HepG2 (cell line): ENCODE data around the gene PEAK3. TPM values are rescaled to one million over a fixed set of nuclear protein-coding genes. Genes with fewer than 3 reads are reported as not detected.
A peak's percentile ranks its signal among the peaks of the same experiment; 100 is the strongest.

ENCODE experiments used
- CSRNP2 ChIP-seq: sonication (generic); formaldehyde crosslinking; conservative IDR thresholded peaks from 2 replicates; pipeline ENCODE4 v1.8.0; 2022; ENCODE audit warnings: low read depth, missing genetic modification reagents
- ERF ChIP-seq: IDR thresholded peaks from 2 replicates; pipeline ENCODE4 v1.6.1; 2018; ENCODE audit warnings: missing biosample characterization, missing genetic modification reagents
- HMG20A ChIP-seq: IDR thresholded peaks from 2 replicates; pipeline ENCODE4 v1.6.1; 2016; ENCODE audit warnings: borderline replicate concordance
- KDM5A ChIP-seq: fragments of 200-600 bp; sonication (generic); IDR thresholded peaks from 2 replicates; pipeline ENCODE4 v1.7.0; 2018; ENCODE audit warnings: antibody characterized with exemption, mild to moderate bottlenecking, low read length, borderline replicate concordance
- KMT2A ChIP-seq: sonication (generic); formaldehyde crosslinking; IDR thresholded peaks from 2 replicates; pipeline ENCODE4 v1.4.0; 2020; ENCODE audit warnings: missing genetic modification reagents
- NR0B2 ChIP-seq: sonication (generic); formaldehyde crosslinking; IDR thresholded peaks from 2 replicates; pipeline ENCODE4 v1.4.0; 2020; ENCODE audit warnings: mild to moderate bottlenecking, missing genetic modification reagents
- RAD21 ChIP-seq: fragments of 450-650 bp; formaldehyde crosslinking; IDR thresholded peaks from 2 replicates; pipeline ENCODE4 v1.5.0; 2020; ENCODE audit warnings: mild to moderate bottlenecking
- RARG ChIP-seq: sonication (generic); formaldehyde crosslinking; IDR thresholded peaks from 2 replicates; pipeline ENCODE4 v1.4.0; 2020; ENCODE audit warnings: low read depth, mild to moderate bottlenecking, missing genetic modification reagents
- THAP11 ChIP-seq: IDR thresholded peaks from 2 replicates; pipeline ENCODE4 v1.6.1; 2016; ENCODE audit warnings: missing biosample characterization, missing genetic modification reagents
- THAP9 ChIP-seq: sonication (generic); formaldehyde crosslinking; IDR thresholded peaks from 2 replicates; pipeline ENCODE4; 2020; ENCODE audit warnings: missing genetic modification reagents, mild to moderate bottlenecking, borderline replicate concordance
- ZBTB34 ChIP-seq: sonication (generic); formaldehyde crosslinking; IDR thresholded peaks from 2 replicates; pipeline ENCODE4 v1.8.0; 2022; ENCODE audit warnings: mild to moderate bottlenecking, missing genetic modification reagents
- ZFAT ChIP-seq: sonication (generic); formaldehyde crosslinking; conservative IDR thresholded peaks from 2 replicates; pipeline ENCODE4 v1.8.1; 2023; ENCODE audit warnings: missing genetic modification reagents, inconsistent platforms
- ZNF124 ChIP-seq: sonication (generic); formaldehyde crosslinking; IDR thresholded peaks from 2 replicates; pipeline ENCODE4 v1.4.0; 2020; ENCODE audit warnings: missing genetic modification reagents
- ZNF275 ChIP-seq: sonication (generic); formaldehyde crosslinking; IDR thresholded peaks from 2 replicates; pipeline ENCODE4 v1.8.0; 2022; ENCODE audit warnings: missing genetic modification reagents, mild to moderate bottlenecking, inconsistent platforms, borderline replicate concordance
- ZNF501 ChIP-seq: sonication (generic); formaldehyde crosslinking; IDR thresholded peaks from 2 replicates; pipeline ENCODE4 v1.5.1; 2020; ENCODE audit warnings: mild to moderate bottlenecking, moderate library complexity, missing genetic modification reagents
- ZNF543 ChIP-seq: sonication (generic); formaldehyde crosslinking; IDR thresholded peaks from 2 replicates; pipeline ENCODE4 v1.4.0; 2020; ENCODE audit warnings: mild to moderate bottlenecking, missing genetic modification reagents
- ZNF777 ChIP-seq: sonication (generic); formaldehyde crosslinking; IDR thresholded peaks from 2 replicates; pipeline ENCODE4 v1.4.0; 2020; ENCODE audit warnings: missing genetic modification reagents
- ZNF891 ChIP-seq: sonication (generic); formaldehyde crosslinking; IDR thresholded peaks from 2 replicates; pipeline ENCODE4 v1.5.0; 2020; ENCODE audit warnings: mild to moderate bottlenecking, missing genetic modification reagents
- ZSCAN30 ChIP-seq: sonication (generic); formaldehyde crosslinking; IDR thresholded peaks from 2 replicates; pipeline ENCODE4 v1.5.0; 2020; ENCODE audit warnings: mild to moderate bottlenecking, missing genetic modification reagents
- polyA plus RNA-seq, 8 experiments: library from polyadenylated mRNA; depleted of rRNA in 3 of 8; stranded (reverse) in 7 of 8; unstranded in 1 of 8; fragments of >200 nt; fragmentation: Illumina TruSeq in 4 of 8; extraction: Trizol in 4 of 8; gene quantifications; 2 replicates each; pipeline versions ENCODE4 v1.2.1 to v1.2.3, GENCODE V29; 2011 to 2016; ENCODE audit warnings: low read depth in 4 of 8, missing spikeins in 1 of 8, mixed read lengths in 1 of 8; ENCODE audit not compliant: insufficient read depth in 1 of 8
- total RNA-seq, 5 experiments: library from RNA; depleted of rRNA; stranded (reverse); fragments of >200 nt; fragmentation: Illumina TruSeq; extraction: Trizol; gene quantifications; 2 replicates each; pipeline ENCODE4 v1.2.3, GENCODE V29; 2016; ENCODE audit warnings: low read depth in 1 of 5

Gene PEAK3
- total and polyA plus RNA-seq, 2 of the 13 experiments (the other 11 are each of a cell fraction or from before 2014, with no cell fraction given) = not detected

GRCh38 chr19:2315818-2316353 lies 33.9 kb upstream of the PEAK3 start (continued):
- TF ChIP-seq CSRNP2 (CRISPR knock-in tag) = no peak
- no peak for TF ChIP-seq ZNF777 (CRISPR knock-in tag)
- TF ChIP-seq ZNF275 (CRISPR knock-in tag) = no peak
- TF ChIP-seq ZNF124 (CRISPR knock-in tag) = no peak
- peak; percentile 96 for TF ChIP-seq RAD21 (CRISPR knock-in tag)
- no peak for TF ChIP-seq ZBTB34 (CRISPR knock-in tag)
- no peak for TF ChIP-seq RARG (CRISPR knock-in tag)
- TF ChIP-seq NR0B2 = no peak; the same call in 1 of the 2 replicates
- TF ChIP-seq THAP11 (CRISPR knock-in tag) = peak; percentile 34; the same call in 1 of the 2 replicates
- TF ChIP-seq KDM5A = peak; percentile 82
- peak; percentile 81; the same call in 1 of the 2 replicates for TF ChIP-seq ZNF501 (CRISPR knock-in tag)
- TF ChIP-seq ERF = no peak; the same call in 1 of the 2 replicates
- TF ChIP-seq ZSCAN30 = no peak
- TF ChIP-seq HMG20A = no peak
- TF ChIP-seq THAP9 (CRISPR knock-in tag) = peak; percentile 73
- no peak for TF ChIP-seq ZFAT (CRISPR knock-in tag)
- TF ChIP-seq KMT2A (CRISPR knock-in tag) = peak; percentile 32; the same call in 1 of the 2 replicates
- TF ChIP-seq ZNF891 (CRISPR knock-in tag) = no peak; the same call in 1 of the 2 replicates
- TF ChIP-seq ZNF543 = no peak
